Thoracic aorta (tissue), 2 donors: ENCODE measurements around the gene NECTIN4. TPM values are rescaled to one million over a fixed set of nuclear protein-coding genes. Genes with fewer than 3 reads are reported as not detected.

Source experiments
- ATAC-seq: fragments of 150-250 bp; one replicate; pipeline ENCODE4 v1.8.0; 2017; ENCODE audit warnings: low read depth; ENCODE audit not compliant: insufficient number of reproducible peaks, low FRiP score
- DNase-seq: peaks from one replicate; pipeline ENCODE4 v3.0.0-alpha.2; 2020; ENCODE audit warnings: low spot score
- H3K27ac ChIP-seq, 2 donors: fragments of 200-600 bp; sonication (generic); 1 replicate in 1 of 2; 2 replicates in 1 of 2; pipeline ENCODE4 v1.5.1; 2016; ENCODE audit warnings: mild to moderate bottlenecking in 2 of 2, moderate library complexity in 2 of 2
- H3K27me3 ChIP-seq: fragments of 200-600 bp; sonication (generic); replicated peaks from 2 replicates; pipeline ENCODE4 v1.6.0; 2016; ENCODE audit warnings: mild to moderate bottlenecking; ENCODE audit not compliant: insufficient read depth
- H3K36me3 ChIP-seq: fragments of 200-600 bp; sonication (generic); one replicate; pipeline ENCODE4 v1.5.1; 2016
- H3K4me1 ChIP-seq, 2 donors: fragments of 200-600 bp; sonication (generic); 1 replicate in 1 of 2; 2 replicates in 1 of 2; pipeline versions ENCODE4 v1.5.1 to v1.6.0; 2016; ENCODE audit warnings: low read depth in 2 of 2, mild to moderate bottlenecking in 1 of 2; ENCODE audit not compliant: control insufficient read depth in 1 of 2
- H3K4me3 ChIP-seq: fragments of 200-600 bp; sonication (generic); 2 replicates; pipeline ENCODE4 v1.5.1; 2016; ENCODE audit warnings: mild to moderate bottlenecking
- H3K9me3 ChIP-seq: fragments of 200-600 bp; sonication (generic); 2 replicates; pipeline ENCODE4 v1.5.1; 2016
- CTCF ChIP-seq: fragments of 200-600 bp; sonication (generic); IDR thresholded peaks from one replicate; pipeline ENCODE4 v1.5.1; 2019; ENCODE audit warnings: antibody characterized with exemption
- total RNA-seq, 2 donors: library from RNA; depleted of rRNA; stranded (reverse); fragments of >200 nt; gene quantifications; one replicate each; pipeline versions ENCODE4 v1.1.0 to v1.2.3, GENCODE V29; 2016

NECTIN4 gene
- total RNA-seq, 2 donors from 2014 or later = 0.14 TPM; not detected in 1

GRCh38 chr1:161081519-161081918 lies 7.8 kb downstream of the NECTIN4 start:
- Histone ChIP-seq H3K4me1 (no peaks in the 10 kb centered on the region), H3K27me3 (no peaks in the 10 kb centered on the region), H3K36me3 (no peaks in the 10 kb centered on the region), H3K4me3 (no peak overlapping the region), H3K9me3 (no peaks in the 10 kb centered on the region), H3K27ac (no peak overlapping the region)
- ATAC-seq (no peak), DNase-seq (no peak)
- no peak for TF ChIP-seq CTCF

- no peak overlapping the region for H3K27ac ChIP-seq
- no peaks in the 10 kb centered on the region for H3K36me3 ChIP-seq
- DNase-seq (no peak), ATAC-seq (no peak)
- H3K27me3 ChIP-seq = no peaks in the 10 kb centered on the region
- H3K4me3 ChIP-seq = no peak overlapping the region
- no peak for TF ChIP-seq CTCF
- no peaks in the 10 kb centered on the region for H3K4me1 ChIP-seq
- H3K9me3 ChIP-seq = no peaks in the 10 kb centered on the region
Observed at GRCh38 chr1:161080441-161081405, 8.6 kb downstream of the NECTIN4 start.

- Histone ChIP-seq H3K4me3 (no peak overlapping the region), H3K4me1 (no peaks in the 10 kb centered on the region), H3K27me3 (no peaks in the 10 kb centered on the region), H3K36me3 (no peaks in the 10 kb centered on the region), H3K27ac (no peak overlapping the region), H3K9me3 (no peaks in the 10 kb centered on the region)
- ATAC-seq (no peak), DNase-seq (no peak)
- no peak for TF ChIP-seq CTCF
Observed at GRCh38 chr1:161079436-161080110, 9.8 kb downstream of the NECTIN4 start.

- no peak for ATAC-seq
- H3K4me3 ChIP-seq = no peak overlapping the region
- no peaks in the 10 kb centered on the region for H3K9me3 ChIP-seq
- H3K27me3 ChIP-seq = no peaks in the 10 kb centered on the region
- H3K27ac ChIP-seq = no peak overlapping the region
- H3K36me3 ChIP-seq = no peaks in the 10 kb centered on the region
- no peak for DNase-seq
- no peak for TF ChIP-seq CTCF
- H3K4me1 ChIP-seq = no peaks in the 10 kb centered on the region
Observed at GRCh38 chr1:161077426-161077825, 11.9 kb downstream of the NECTIN4 start.

- H3K4me3 ChIP-seq = no peak overlapping the region
- ATAC-seq (no peak), DNase-seq (no peak)
- H3K27ac ChIP-seq = no peak overlapping the region
- H3K27me3 ChIP-seq = no peaks in the 10 kb centered on the region
- H3K9me3 ChIP-seq = no peaks in the 10 kb centered on the region
- TF ChIP-seq CTCF = no peak
- no peaks in the 10 kb centered on the region for H3K4me1 ChIP-seq
- H3K36me3 ChIP-seq = no peaks in the 10 kb centered on the region
Observed at GRCh38 chr1:161076410-161076809, 12.9 kb downstream of the NECTIN4 start.
